AG09319 (cell line): ENCODE data around the gene DDB1.

ENCODE experiments used
- DNase-seq: peaks from one replicate; pipeline ENCODE4 v3.0.0-alpha.2; 2010; ENCODE audit warnings: low read depth; ENCODE audit errors: extremely low read depth
- TF ChIP-seq, protein P1 (sequence below): IDR thresholded peaks from 2 replicates; pipeline ENCODE4 v1.5.1; 2011; ENCODE audit warnings: low read depth, mild to moderate bottlenecking, inconsistent platforms, low read length, moderate library complexity

Gene DDB1

DNA sequence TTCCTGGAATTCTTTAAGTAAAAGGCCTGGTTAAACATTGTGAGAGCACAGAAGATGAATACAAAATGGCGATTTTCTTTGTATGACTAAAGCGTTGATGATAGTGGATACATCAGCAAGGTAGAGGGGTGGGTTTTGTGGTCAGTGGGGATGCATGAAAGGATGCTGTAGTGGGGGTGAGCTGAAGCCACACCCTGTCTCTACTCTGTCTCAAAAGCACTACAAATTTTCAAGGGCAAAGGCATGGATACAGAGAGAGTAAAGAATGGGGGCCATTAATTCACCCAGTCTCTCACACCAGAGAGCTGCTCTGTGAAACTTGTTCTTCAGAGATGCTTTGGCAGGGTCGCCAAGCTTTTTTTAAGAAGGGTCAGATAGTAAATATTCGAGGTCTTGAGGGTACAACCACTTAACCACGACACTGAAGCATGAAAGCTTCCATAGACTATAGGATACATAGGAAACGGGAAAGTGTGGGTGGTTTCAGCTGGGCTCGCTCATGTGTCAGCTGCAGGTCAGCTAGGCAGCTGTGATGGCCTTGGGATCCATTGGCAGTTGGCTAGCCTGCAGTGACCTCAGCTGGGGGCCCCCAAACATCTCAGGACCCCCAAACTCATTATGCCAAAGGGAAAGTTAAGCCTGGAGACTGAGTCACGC is 37.6 kb upstream of the DDB1 start:
- TF ChIP-seq, protein P1, sequence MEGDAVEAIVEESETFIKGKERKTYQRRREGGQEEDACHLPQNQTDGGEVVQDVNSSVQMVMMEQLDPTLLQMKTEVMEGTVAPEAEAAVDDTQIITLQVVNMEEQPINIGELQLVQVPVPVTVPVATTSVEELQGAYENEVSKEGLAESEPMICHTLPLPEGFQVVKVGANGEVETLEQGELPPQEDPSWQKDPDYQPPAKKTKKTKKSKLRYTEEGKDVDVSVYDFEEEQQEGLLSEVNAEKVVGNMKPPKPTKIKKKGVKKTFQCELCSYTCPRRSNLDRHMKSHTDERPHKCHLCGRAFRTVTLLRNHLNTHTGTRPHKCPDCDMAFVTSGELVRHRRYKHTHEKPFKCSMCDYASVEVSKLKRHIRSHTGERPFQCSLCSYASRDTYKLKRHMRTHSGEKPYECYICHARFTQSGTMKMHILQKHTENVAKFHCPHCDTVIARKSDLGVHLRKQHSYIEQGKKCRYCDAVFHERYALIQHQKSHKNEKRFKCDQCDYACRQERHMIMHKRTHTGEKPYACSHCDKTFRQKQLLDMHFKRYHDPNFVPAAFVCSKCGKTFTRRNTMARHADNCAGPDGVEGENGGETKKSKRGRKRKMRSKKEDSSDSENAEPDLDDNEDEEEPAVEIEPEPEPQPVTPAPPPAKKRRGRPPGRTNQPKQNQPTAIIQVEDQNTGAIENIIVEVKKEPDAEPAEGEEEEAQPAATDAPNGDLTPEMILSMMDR = no peak
- DNase-seq = no peak

GRCh38 chr11:61369372-61370348 is 36.8 kb upstream of the DDB1 start:
- TF ChIP-seq, protein P1 = no peak
- DNase-seq = peak; percentile 97

- TF ChIP-seq, protein P1 = no peak
These were observed 35.7 kb upstream of the DDB1 start for GRCh38 chr11:61368646-61369045.

DNA sequence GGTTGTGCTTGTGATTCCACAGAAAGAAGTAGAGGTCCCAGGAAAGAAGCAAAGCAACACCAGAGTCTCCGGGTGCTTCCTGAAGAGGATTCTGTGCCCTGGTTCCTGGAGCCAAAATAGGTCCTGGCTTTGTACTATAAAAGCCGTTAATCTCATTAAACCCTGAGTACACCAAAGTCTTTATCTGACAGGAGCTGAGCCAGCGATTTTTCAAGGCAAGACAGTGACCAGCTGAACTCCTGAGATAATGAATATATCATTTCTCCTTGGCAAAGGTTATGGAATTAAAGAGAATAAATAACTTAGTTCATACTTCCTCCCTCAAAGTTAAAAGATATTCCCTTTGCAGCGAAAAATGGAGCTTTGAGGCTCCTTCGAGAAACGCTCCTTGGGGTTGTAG is 34.5 kb upstream of the DDB1 start:
- no peak for DNase-seq

More at GRCh38 chr11:61368646-61369045, 35.7 kb upstream of the DDB1 start:
- no peak for DNase-seq

DNA sequence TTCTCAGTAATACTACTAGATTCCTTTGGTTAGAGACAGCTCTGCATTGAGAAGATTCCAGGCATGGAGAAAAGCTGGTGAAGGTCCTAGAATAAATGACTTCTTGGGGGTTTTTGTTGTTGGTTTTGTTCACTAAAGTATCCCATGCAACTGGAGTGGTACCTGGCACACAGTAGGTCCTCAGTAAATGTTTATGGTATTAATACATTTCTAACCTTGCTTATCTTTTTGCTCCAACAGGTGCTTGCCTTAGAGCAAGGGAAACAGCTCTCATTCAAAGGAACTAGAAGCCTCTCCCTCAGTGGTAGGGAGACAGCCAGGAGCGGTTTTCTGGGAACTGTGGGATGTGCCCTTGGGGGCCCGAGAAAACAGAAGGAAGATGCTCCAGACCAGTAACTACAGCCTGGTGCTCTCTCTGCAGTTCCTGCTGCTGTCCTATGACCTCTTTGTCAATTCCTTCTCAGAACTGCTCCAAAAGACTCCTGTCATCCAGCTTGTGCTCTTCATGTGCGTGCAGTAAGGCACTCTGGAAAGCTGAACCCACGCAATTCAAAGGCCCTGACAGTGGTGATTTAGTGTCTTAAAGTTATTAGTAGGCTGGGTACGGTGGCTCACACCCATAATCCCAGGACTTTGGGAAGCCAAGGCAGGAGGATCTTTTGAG is 31.2 kb upstream of the DDB1 start:
- TF ChIP-seq, protein P1 = no peak
- DNase-seq = no peak

More for the DNA sequence above, 34.5 kb upstream of the DDB1 start:
- TF ChIP-seq, protein P1 = no peak

- TF ChIP-seq, protein P1 = no peak
- no peak for DNase-seq
These were observed 29.6 kb upstream of the DDB1 start for GRCh38 chr11:61362542-61362875.
